Liver (tissue), 9 donors: ENCODE results near the gene ACTL8. TPM values are rescaled to one million over a fixed set of nuclear protein-coding genes. Genes with fewer than 3 reads are reported as not detected.

Source experiments
- DNase-seq: peaks from one replicate; pipeline ENCODE4 v3.0.0-alpha.2; 2017; ENCODE audit warnings: low spot score
- H3K27ac ChIP-seq, 2 donors: one replicate each; pipeline ENCODE4 v1.7.0; 2013; ENCODE audit warnings: inconsistent platforms in 2 of 2, low read length in 2 of 2, control low read depth in 1 of 2, low read depth in 1 of 2, mild to moderate bottlenecking in 1 of 2
- H3K27me3 ChIP-seq, 4 donors: one replicate each; pipeline versions ENCODE4 v1.6.1 to v1.7.0; 2013; ENCODE audit warnings: low read length in 3 of 4, inconsistent platforms in 1 of 4, mild to moderate bottlenecking in 1 of 4, moderate library complexity in 1 of 4; ENCODE audit not compliant: control insufficient read depth in 4 of 4, insufficient read depth in 4 of 4
- H3K36me3 ChIP-seq, 4 donors: one replicate each; pipeline versions ENCODE4 v1.6.1 to v1.7.0; 2013; ENCODE audit warnings: low read length in 3 of 4, mild to moderate bottlenecking in 3 of 4, low read depth in 1 of 4, moderate library complexity in 1 of 4; ENCODE audit not compliant: control insufficient read depth in 4 of 4, insufficient read depth in 3 of 4
- H3K4me1 ChIP-seq, 4 donors: one replicate each; pipeline versions ENCODE4 v1.6.1 to v1.7.0; 2013; ENCODE audit warnings: low read length in 3 of 4, mild to moderate bottlenecking in 3 of 4, moderate library complexity in 1 of 4; ENCODE audit not compliant: control insufficient read depth in 4 of 4, insufficient read depth in 4 of 4
- H3K4me3 ChIP-seq, 3 donors: one replicate each; pipeline versions ENCODE4 v1.6.1 to v1.7.0; 2013; ENCODE audit warnings: low read length in 3 of 3, control low read depth in 1 of 3, low read depth in 1 of 3, mild to moderate bottlenecking in 1 of 3
- H3K9ac ChIP-seq, 2 donors: one replicate each; pipeline ENCODE4 v1.7.0; 2013; ENCODE audit warnings: low read length in 2 of 2, mild to moderate bottlenecking in 2 of 2, moderate library complexity in 2 of 2, control low read depth in 1 of 2, low read depth in 1 of 2
- H3K9me3 ChIP-seq, 4 donors: one replicate each; pipeline versions ENCODE4 v1.6.1 to v1.7.0; 2013; ENCODE audit warnings: low read length in 3 of 4; ENCODE audit not compliant: control insufficient read depth in 4 of 4
- FOXA1 ChIP-seq: IDR thresholded peaks from 2 replicates; pipeline ENCODE4 v1.6.1; 2016; ENCODE audit warnings: antibody characterized with exemption
- FOXA2 ChIP-seq: IDR thresholded peaks from 2 replicates; pipeline ENCODE4 v1.6.1; 2016; ENCODE audit warnings: antibody characterized with exemption
- GABPA ChIP-seq, 2 donors: IDR thresholded peaks in 1 of 2; conservative IDR thresholded peaks in 1 of 2; 2 replicates each; pipeline ENCODE4 v1.6.1; 2016; ENCODE audit warnings: antibody characterized with exemption in 2 of 2, mild to moderate bottlenecking in 1 of 2, moderate library complexity in 1 of 2
- HNF4A ChIP-seq, 2 donors: conservative IDR thresholded peaks; 2 replicates each; pipeline ENCODE4 v1.6.1; 2016; ENCODE audit warnings: antibody characterized with exemption in 2 of 2, mild to moderate bottlenecking in 2 of 2
- HNF4G ChIP-seq: IDR thresholded peaks from 2 replicates; pipeline ENCODE4 v1.6.1; 2016; ENCODE audit warnings: antibody characterized with exemption
- NR2F2 ChIP-seq: IDR thresholded peaks from 2 replicates; pipeline ENCODE4 v1.6.1; 2016; ENCODE audit warnings: antibody characterized with exemption
- RAD21 ChIP-seq, 2 donors: IDR thresholded peaks; 2 replicates each; pipeline ENCODE4 v1.6.1; 2016; ENCODE audit warnings: antibody characterized with exemption in 2 of 2, mild to moderate bottlenecking in 2 of 2
- RXRA ChIP-seq, 2 donors: IDR thresholded peaks; 2 replicates each; pipeline ENCODE4 v1.6.1; 2017 to 2018; ENCODE audit warnings: antibody characterized with exemption in 2 of 2, mild to moderate bottlenecking in 1 of 2
- SP1 ChIP-seq: IDR thresholded peaks from 2 replicates; pipeline ENCODE4 v1.6.1; 2018; ENCODE audit warnings: antibody characterized with exemption, mild to moderate bottlenecking
- TAF1 ChIP-seq: conservative IDR thresholded peaks from 2 replicates; pipeline ENCODE4 v1.6.1; 2016; ENCODE audit warnings: antibody characterized with exemption, mild to moderate bottlenecking
- YY1 ChIP-seq: IDR thresholded peaks from 2 replicates; pipeline ENCODE4 v1.6.1; 2016; ENCODE audit warnings: antibody characterized with exemption, mild to moderate bottlenecking
- WGBS: extraction: QIAGEN DNeasy Blood & Tissue Kit; methylation state at CpG from one replicate; pipeline ENCODE4 v1.1.7; 2013; 5-methylcytosine and 5-hydroxymethylcytosine counted together
- polyA plus RNA-seq, 2 donors: library from polyadenylated mRNA; stranded (reverse) in 1 of 2; unstranded in 1 of 2; fragments of 200-250 nt in 1 of 2; fragments of >200 nt in 1 of 2; fragmentation: Nextera tagmentation in 1 of 2; extraction: Ambion mirVana in 1 of 2; gene quantifications; one replicate each; pipeline versions ENCODE4 v1.2.1 to v1.2.3, GENCODE V29; 2013 to 2015
- total RNA-seq, 2 donors: library from RNA; depleted of rRNA; stranded (reverse); fragments of >200 nt; gene quantifications; one replicate each; pipeline ENCODE4 v1.2.3, GENCODE V29; 2014
- TF ChIP-seq, protein P1 (sequence below): fragments of 150-350 bp; IDR thresholded peaks from 2 replicates; pipeline ENCODE4 v1.5.1; 2017; ENCODE audit warnings: improper control_type of control experiment, low read depth, low read length; ENCODE audit not compliant: missing input control
- TF ChIP-seq, protein P2 (sequence below): IDR thresholded peaks from 2 replicates; pipeline ENCODE4 v1.6.1; 2016; ENCODE audit warnings: antibody characterized with exemption
- TF ChIP-seq, protein P3 (sequence below): IDR thresholded peaks from 2 replicates; pipeline ENCODE4 v1.6.1; 2016; ENCODE audit warnings: antibody characterized with exemption, mild to moderate bottlenecking
- donor health status: healthy.
- donor health status: healthy.
- donor health status: healthy.
- donor health status: healthy.
- donor health status: healthy.

Gene ACTL8
- total and polyA plus RNA-seq, 4 donors: not detected

DNA sequence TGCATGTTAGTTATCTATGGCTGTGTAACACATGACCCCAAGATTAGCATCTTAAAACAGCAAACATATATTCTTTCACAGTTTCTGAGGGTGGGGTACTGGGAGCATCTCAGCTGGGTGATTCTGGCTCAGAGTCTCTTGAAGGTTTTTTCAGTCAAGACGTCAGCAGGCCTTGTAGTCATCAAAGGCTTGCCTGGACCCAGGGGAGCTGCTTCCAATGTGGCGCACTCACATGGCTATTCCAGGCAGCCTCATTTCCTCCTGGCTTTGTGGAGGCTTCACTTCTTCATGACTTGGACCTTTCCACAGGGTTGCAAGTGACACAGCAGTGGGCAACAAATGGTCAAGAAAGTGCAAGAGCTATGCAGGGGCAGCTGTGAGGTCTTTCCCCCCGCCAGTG lies 114.7 kb downstream of the ACTL8 start:
- 83% methylated on average over 3 of the region's 3 CpGs for WGBS
- Histone ChIP-seq H3K27ac (no peak overlapping the region), H3K36me3 (no peaks in the 10 kb centered on the region), H3K27me3 (no peaks in the 10 kb centered on the region), H3K4me3 (no peak overlapping the region), H3K4me1 (no peaks in the 10 kb centered on the region), H3K9me3 (no peaks in the 10 kb centered on the region), H3K9ac (no peak overlapping the region)
- TF ChIP-seq YY1 (no peak), TAF1 (no peak), SP1 (no peak)
- TF ChIP-seq, protein P1, sequence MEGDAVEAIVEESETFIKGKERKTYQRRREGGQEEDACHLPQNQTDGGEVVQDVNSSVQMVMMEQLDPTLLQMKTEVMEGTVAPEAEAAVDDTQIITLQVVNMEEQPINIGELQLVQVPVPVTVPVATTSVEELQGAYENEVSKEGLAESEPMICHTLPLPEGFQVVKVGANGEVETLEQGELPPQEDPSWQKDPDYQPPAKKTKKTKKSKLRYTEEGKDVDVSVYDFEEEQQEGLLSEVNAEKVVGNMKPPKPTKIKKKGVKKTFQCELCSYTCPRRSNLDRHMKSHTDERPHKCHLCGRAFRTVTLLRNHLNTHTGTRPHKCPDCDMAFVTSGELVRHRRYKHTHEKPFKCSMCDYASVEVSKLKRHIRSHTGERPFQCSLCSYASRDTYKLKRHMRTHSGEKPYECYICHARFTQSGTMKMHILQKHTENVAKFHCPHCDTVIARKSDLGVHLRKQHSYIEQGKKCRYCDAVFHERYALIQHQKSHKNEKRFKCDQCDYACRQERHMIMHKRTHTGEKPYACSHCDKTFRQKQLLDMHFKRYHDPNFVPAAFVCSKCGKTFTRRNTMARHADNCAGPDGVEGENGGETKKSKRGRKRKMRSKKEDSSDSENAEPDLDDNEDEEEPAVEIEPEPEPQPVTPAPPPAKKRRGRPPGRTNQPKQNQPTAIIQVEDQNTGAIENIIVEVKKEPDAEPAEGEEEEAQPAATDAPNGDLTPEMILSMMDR: no peak
- TF ChIP-seq, protein P2, sequence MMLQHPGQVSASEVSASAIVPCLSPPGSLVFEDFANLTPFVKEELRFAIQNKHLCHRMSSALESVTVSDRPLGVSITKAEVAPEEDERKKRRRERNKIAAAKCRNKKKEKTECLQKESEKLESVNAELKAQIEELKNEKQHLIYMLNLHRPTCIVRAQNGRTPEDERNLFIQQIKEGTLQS: no peak
- TF ChIP-seq, protein P3, sequence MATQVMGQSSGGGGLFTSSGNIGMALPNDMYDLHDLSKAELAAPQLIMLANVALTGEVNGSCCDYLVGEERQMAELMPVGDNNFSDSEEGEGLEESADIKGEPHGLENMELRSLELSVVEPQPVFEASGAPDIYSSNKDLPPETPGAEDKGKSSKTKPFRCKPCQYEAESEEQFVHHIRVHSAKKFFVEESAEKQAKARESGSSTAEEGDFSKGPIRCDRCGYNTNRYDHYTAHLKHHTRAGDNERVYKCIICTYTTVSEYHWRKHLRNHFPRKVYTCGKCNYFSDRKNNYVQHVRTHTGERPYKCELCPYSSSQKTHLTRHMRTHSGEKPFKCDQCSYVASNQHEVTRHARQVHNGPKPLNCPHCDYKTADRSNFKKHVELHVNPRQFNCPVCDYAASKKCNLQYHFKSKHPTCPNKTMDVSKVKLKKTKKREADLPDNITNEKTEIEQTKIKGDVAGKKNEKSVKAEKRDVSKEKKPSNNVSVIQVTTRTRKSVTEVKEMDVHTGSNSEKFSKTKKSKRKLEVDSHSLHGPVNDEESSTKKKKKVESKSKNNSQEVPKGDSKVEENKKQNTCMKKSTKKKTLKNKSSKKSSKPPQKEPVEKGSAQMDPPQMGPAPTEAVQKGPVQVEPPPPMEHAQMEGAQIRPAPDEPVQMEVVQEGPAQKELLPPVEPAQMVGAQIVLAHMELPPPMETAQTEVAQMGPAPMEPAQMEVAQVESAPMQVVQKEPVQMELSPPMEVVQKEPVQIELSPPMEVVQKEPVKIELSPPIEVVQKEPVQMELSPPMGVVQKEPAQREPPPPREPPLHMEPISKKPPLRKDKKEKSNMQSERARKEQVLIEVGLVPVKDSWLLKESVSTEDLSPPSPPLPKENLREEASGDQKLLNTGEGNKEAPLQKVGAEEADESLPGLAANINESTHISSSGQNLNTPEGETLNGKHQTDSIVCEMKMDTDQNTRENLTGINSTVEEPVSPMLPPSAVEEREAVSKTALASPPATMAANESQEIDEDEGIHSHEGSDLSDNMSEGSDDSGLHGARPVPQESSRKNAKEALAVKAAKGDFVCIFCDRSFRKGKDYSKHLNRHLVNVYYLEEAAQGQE: no peak
- DNase-seq: no peak

DNA sequence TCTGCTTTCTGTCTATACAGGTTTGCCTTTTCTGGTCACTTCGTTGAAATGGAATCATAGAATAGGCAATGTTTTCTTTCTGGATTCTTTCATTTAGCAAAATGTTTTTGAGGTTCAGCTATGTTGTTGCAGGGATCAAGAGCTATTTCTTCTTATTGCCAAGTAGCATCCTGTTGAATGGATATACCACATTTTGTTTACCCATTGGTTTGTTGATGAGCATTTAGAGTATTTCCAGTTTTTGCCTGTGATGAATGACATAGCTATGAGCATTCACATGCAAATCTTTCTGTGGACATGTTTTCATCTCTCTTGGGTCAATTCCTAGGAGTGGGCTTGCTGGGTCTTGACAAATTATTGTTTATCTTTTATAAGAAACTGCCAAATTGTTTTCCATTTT lies 115.5 kb downstream of the ACTL8 start:
- no peak for TF ChIP-seq FOXA2
- no peak for TF ChIP-seq FOXA1
- TF ChIP-seq NR2F2: no peak
- no peak for TF ChIP-seq HNF4G
- no peak for TF ChIP-seq RAD21 (IDR thresholded peaks at IDR 0.05)
- TF ChIP-seq HNF4A (conservative IDR thresholded peaks at IDR 0.05): no peak
- TF ChIP-seq, protein P2: no peak
- TF ChIP-seq, protein P3: no peak
- no peak for TF ChIP-seq RXRA (IDR thresholded peaks at IDR 0.05)
- TF ChIP-seq, protein P1: no peak
- no peak for TF ChIP-seq GABPA (IDR thresholded peaks at IDR 0.05 in 1 of 2, conservative IDR thresholded peaks at IDR 0.05 in 1 of 2)
- H3K27ac ChIP-seq: no peak overlapping the region
- WGBS: 90% methylated on average over 1 of the region's 1 CpG
- H3K4me1 ChIP-seq: no peaks in the 10 kb centered on the region
- H3K4me3 ChIP-seq: no peak overlapping the region
- DNase-seq: no peak
- no peaks in the 10 kb centered on the region for H3K27me3 ChIP-seq
- H3K9ac ChIP-seq: no peak overlapping the region
- H3K9me3 ChIP-seq: no peaks in the 10 kb centered on the region
- H3K36me3 ChIP-seq: no peaks in the 10 kb centered on the region
